ENCODE data around the gene RYR2. TPM values are rescaled to one million over a fixed set of nuclear protein-coding genes. Genes with fewer than 3 reads are reported as not detected.

The RYR2 gene
- total RNA-seq, 1 experiment from 2014 or later, result 0.03 TPM

GRCh38 chr1:237352747-237353146, 310.8 kb downstream of the RYR2 start:
- TF ChIP-seq POLR2AphosphoS5 (IDR thresholded peaks at IDR 0.05; ENCODE audit: low read depth, low read length) (no peak), REST (IDR thresholded peaks at IDR 0.05; ENCODE audit: insufficient read depth in 1 of 2, low read depth in 2 of 2, low read length in 1 of 2) (no peak), TCF7L2 (IDR thresholded peaks at IDR 0.05; ENCODE audit: low read depth, low read length) (no peak), CTCF (IDR thresholded peaks at IDR 0.05) (no peak), SIN3A (IDR thresholded peaks at IDR 0.05; ENCODE audit: borderline replicate concordance, insufficient read depth, low read depth, low read length) (no peak)
- in situ Hi-C loops (cut with HindIII; ENCODE audit: low pct_unique_long_range_greater_than_20kb, low sequenced_read_pairs), result no loop called here
- Histone ChIP-seq H3K27ac (ENCODE audit: low read length) (no peak overlapping the region), H3K4me1 (ENCODE audit: control insufficient read depth, insufficient read depth, low read length) (no peaks in the 10 kb centered on the region), H3K9me3 (ENCODE audit: control insufficient read depth, insufficient read depth, low read depth, low read length) (no peaks in the 10 kb centered on the region; the same call in 1 of the 2 replicates), H3K4me3 (ENCODE audit: low read depth in 2 of 2, low read length in 2 of 2) (no peak overlapping the region), H3K27me3 (ENCODE audit: control insufficient read depth, insufficient read depth, low read length) (no peaks in the 10 kb centered on the region), H3K36me3 (ENCODE audit: control insufficient read depth, insufficient read depth, low read length) (no peaks in the 10 kb centered on the region)
- no TSS peak for BruUV-seq (replicated peaks)
- DNase-seq (ENCODE audit: low read depth, low spot score) (no peak), ATAC-seq (no peak)
- POLR2A ChIA-PET, result no interaction called here
- CTCF ChIA-PET, result no interaction called here
- intact Hi-C loops (cut with micrococcal nuclease; ENCODE audit: unreplicated experiment), result no loop called here

GRCh38 chr1:237353918-237354317, 311.9 kb downstream of the RYR2 start:
- TF ChIP-seq REST (IDR thresholded peaks at IDR 0.05; ENCODE audit: insufficient read depth in 1 of 2, low read depth in 2 of 2, low read length in 1 of 2) (no peak), POLR2AphosphoS5 (IDR thresholded peaks at IDR 0.05; ENCODE audit: low read depth, low read length) (no peak), SIN3A (IDR thresholded peaks at IDR 0.05; ENCODE audit: borderline replicate concordance, insufficient read depth, low read depth, low read length) (no peak), TCF7L2 (IDR thresholded peaks at IDR 0.05; ENCODE audit: low read depth, low read length) (no peak), CTCF (IDR thresholded peaks at IDR 0.05) (no peak)
- POLR2A ChIA-PET, result no interaction called here
- no peak overlapping the region for H3K4me3 ChIP-seq (ENCODE audit: low read depth in 2 of 2, low read length in 2 of 2)
- intact Hi-C loops (cut with micrococcal nuclease; ENCODE audit: unreplicated experiment), result no loop called here
- no peaks in the 10 kb centered on the region for H3K4me1 ChIP-seq (ENCODE audit: control insufficient read depth, insufficient read depth, low read length)
- ATAC-seq (no peak), DNase-seq (ENCODE audit: low read depth, low spot score) (no peak)
- no TSS peak for BruUV-seq (replicated peaks)
- in situ Hi-C loops (cut with HindIII; ENCODE audit: low pct_unique_long_range_greater_than_20kb, low sequenced_read_pairs), result no loop called here
- no peaks in the 10 kb centered on the region for H3K27me3 ChIP-seq (ENCODE audit: control insufficient read depth, insufficient read depth, low read length)
- CTCF ChIA-PET, result no interaction called here
- H3K36me3 ChIP-seq (ENCODE audit: control insufficient read depth, insufficient read depth, low read length), result no peaks in the 10 kb centered on the region
- no peaks in the 10 kb centered on the region; the same call in 1 of the 2 replicates for H3K9me3 ChIP-seq (ENCODE audit: control insufficient read depth, insufficient read depth, low read depth, low read length)
- H3K27ac ChIP-seq (ENCODE audit: low read length), result no peak overlapping the region

Data from Panc1 (cell line).